ENCODE data around the gene GSTCD.

DNA sequence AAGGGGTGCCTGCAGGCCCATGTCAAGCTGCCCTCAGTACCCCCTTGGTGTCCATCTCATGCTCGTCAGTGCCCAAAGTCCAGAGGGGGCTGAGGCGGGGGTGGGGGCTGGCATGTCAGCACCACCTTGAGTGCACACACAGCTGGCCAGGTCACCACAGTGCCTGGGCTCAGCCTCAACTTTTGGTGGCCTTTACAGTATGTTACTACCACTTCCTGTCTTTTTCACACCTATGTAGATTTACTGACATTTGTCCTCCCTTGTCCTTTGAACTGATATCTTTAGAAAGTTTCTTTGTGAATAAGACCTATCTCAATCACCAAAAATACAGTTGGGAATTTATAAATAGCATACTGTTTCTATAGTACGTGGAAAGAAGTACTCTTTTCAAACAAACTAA is 128.0 kb downstream of the GSTCD start:
- TF ChIP-seq, protein P1, sequence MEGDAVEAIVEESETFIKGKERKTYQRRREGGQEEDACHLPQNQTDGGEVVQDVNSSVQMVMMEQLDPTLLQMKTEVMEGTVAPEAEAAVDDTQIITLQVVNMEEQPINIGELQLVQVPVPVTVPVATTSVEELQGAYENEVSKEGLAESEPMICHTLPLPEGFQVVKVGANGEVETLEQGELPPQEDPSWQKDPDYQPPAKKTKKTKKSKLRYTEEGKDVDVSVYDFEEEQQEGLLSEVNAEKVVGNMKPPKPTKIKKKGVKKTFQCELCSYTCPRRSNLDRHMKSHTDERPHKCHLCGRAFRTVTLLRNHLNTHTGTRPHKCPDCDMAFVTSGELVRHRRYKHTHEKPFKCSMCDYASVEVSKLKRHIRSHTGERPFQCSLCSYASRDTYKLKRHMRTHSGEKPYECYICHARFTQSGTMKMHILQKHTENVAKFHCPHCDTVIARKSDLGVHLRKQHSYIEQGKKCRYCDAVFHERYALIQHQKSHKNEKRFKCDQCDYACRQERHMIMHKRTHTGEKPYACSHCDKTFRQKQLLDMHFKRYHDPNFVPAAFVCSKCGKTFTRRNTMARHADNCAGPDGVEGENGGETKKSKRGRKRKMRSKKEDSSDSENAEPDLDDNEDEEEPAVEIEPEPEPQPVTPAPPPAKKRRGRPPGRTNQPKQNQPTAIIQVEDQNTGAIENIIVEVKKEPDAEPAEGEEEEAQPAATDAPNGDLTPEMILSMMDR (conservative IDR thresholded peaks at IDR 0.05; ENCODE audit: low read length): no peak
- TF ChIP-seq EZH2phosphoT487 (IDR thresholded peaks at IDR 0.05; ENCODE audit: borderline replicate concordance): no peak

Data from Loucy (cell line).